Measurements from ENCODE around the gene SPATA33. TPM values are rescaled to one million over a fixed set of nuclear protein-coding genes. Genes with fewer than 3 reads are reported as not detected.
A peak's percentile ranks its signal among the peaks of the same experiment; 100 is the strongest.

SPATA33 gene
- total RNA-seq, 1 donor from 2014 or later: 3.6 TPM

- no peaks in the 10 kb centered on the region for H3K36me3 ChIP-seq
- peaks cover 10% of the 10 kb centered on the region for H3K4me1 ChIP-seq
- H3K27ac ChIP-seq (replicated peaks): no peak overlapping the region
- intact Hi-C loops (cut with micrococcal nuclease): no loop called here
- no peak for DNase-seq
- H3K4me3 ChIP-seq: no peak overlapping the region
- no peaks in the 10 kb centered on the region for H3K9me3 ChIP-seq (replicated peaks)
- H3K27me3 ChIP-seq (ENCODE audit: low read depth): peaks cover 80% of the 10 kb centered on the region
- no peak for TF ChIP-seq CTCF (IDR thresholded peaks at IDR 0.05; ENCODE audit: borderline replicate concordance)
Measured at GRCh38 chr16:89621698-89622409, 35.8 kb upstream of the SPATA33 start.

GRCh38 chr16:89623511-89624261 lies 34.0 kb upstream of the SPATA33 start:
- Histone ChIP-seq H3K9me3 (replicated peaks) (no peaks in the 10 kb centered on the region), H3K27ac (replicated peaks) (peak overlapping the region; percentile 32), H3K4me3 (no peak overlapping the region), H3K27me3 (ENCODE audit: low read depth) (peaks cover 67% of the 10 kb centered on the region), H3K4me1 (peaks cover 7% of the 10 kb centered on the region), H3K36me3 (no peaks in the 10 kb centered on the region)
- TF ChIP-seq CTCF (IDR thresholded peaks at IDR 0.05; ENCODE audit: borderline replicate concordance): no peak
- DNase-seq: no peak
- intact Hi-C loops (cut with micrococcal nuclease): no loop called here

- Histone ChIP-seq H3K4me3 (no peak overlapping the region), H3K27me3 (ENCODE audit: low read depth) (peaks cover 62% of the 10 kb centered on the region), H3K36me3 (no peaks in the 10 kb centered on the region), H3K9me3 (replicated peaks) (no peaks in the 10 kb centered on the region), H3K4me1 (peaks cover 7% of the 10 kb centered on the region), H3K27ac (replicated peaks) (no peak overlapping the region)
- no peak for DNase-seq
- intact Hi-C loops (cut with micrococcal nuclease): no loop called here
- no peak for TF ChIP-seq CTCF (IDR thresholded peaks at IDR 0.05; ENCODE audit: borderline replicate concordance)
Measured at GRCh38 chr16:89624777-89625761, 32.6 kb upstream of the SPATA33 start.

GRCh38 chr16:89629827-89630610 lies 27.6 kb upstream of the SPATA33 start:
- DNase-seq: no peak
- no peaks in the 10 kb centered on the region for H3K4me1 ChIP-seq
- no peak overlapping the region for H3K4me3 ChIP-seq
- peaks cover 57% of the 10 kb centered on the region for H3K27me3 ChIP-seq (ENCODE audit: low read depth)
- intact Hi-C loops (cut with micrococcal nuclease): no loop called here
- H3K9me3 ChIP-seq (replicated peaks): no peaks in the 10 kb centered on the region
- no peak for TF ChIP-seq CTCF (IDR thresholded peaks at IDR 0.05; ENCODE audit: borderline replicate concordance)
- no peaks in the 10 kb centered on the region for H3K36me3 ChIP-seq
- H3K27ac ChIP-seq (replicated peaks): no peak overlapping the region

All from left ventricle myocardium inferior (tissue), 1 donor.